MM.1S (cell line): Measurements from ENCODE around the gene ARHGAP4.

Source experiments
- DNase-seq: peaks from one replicate; pipeline ENCODE4 v3.0.0-alpha.2; 2015
- H2AFZ ChIP-seq: fragments of 300-600 bp; sonication (generic); 2 replicates; pipeline ENCODE4 v1.6.0; 2016; ENCODE audit warnings: antibody characterized with exemption, low read length
- H3F3A ChIP-seq: fragments of 300-600 bp; sonication (generic); 2 replicates; pipeline ENCODE4 v1.6.1; 2016; ENCODE audit warnings: mild to moderate bottlenecking, antibody characterized with exemption, low read length, moderate library complexity, mixed read lengths; ENCODE audit not compliant: insufficient read depth
- H3K27ac ChIP-seq: fragments of 300-600 bp; sonication (generic); 2 replicates; pipeline ENCODE4 v1.5.1; 2016; ENCODE audit warnings: mild to moderate bottlenecking, low read length
- H3K27me3 ChIP-seq: fragments of 300-600 bp; sonication (generic); replicated peaks from 2 replicates; pipeline ENCODE4 v1.6.0; 2016; ENCODE audit warnings: low read length; ENCODE audit not compliant: insufficient read depth
- H3K36me3 ChIP-seq: fragments of 300-600 bp; sonication (generic); replicated peaks from 2 replicates; pipeline ENCODE4 v1.6.1; 2016; ENCODE audit warnings: mild to moderate bottlenecking, low read length, mixed read lengths; ENCODE audit not compliant: insufficient read depth
- H3K4me1 ChIP-seq: fragments of 300-600 bp; sonication (generic); 2 replicates; pipeline ENCODE4 v1.6.1; 2016; ENCODE audit warnings: low read length, mixed read lengths
- H3K4me2 ChIP-seq: fragments of 300-600 bp; sonication (generic); 2 replicates; pipeline ENCODE4 v1.6.0; 2016; ENCODE audit warnings: low read depth, low read length
- H3K4me3 ChIP-seq: fragments of 300-600 bp; sonication (generic); 2 replicates; pipeline ENCODE4 v1.5.1; 2016; ENCODE audit warnings: low read length, mixed read lengths
- H3K79me2 ChIP-seq: fragments of 300-600 bp; sonication (generic); 2 replicates; pipeline ENCODE4 v1.6.1; 2016; ENCODE audit warnings: mixed run types, low read length, mixed read lengths
- H3K9ac ChIP-seq: fragments of 300-600 bp; sonication (generic); 2 replicates; pipeline ENCODE4 v1.6.1; 2016; ENCODE audit warnings: low read length, mixed read lengths
- H3K9me2 ChIP-seq: fragments of 300-600 bp; sonication (generic); replicated peaks from 2 replicates; pipeline ENCODE4 v1.6.1; 2016; ENCODE audit warnings: mild to moderate bottlenecking, low read length, mixed read lengths; ENCODE audit not compliant: insufficient read depth
- H3K9me3 ChIP-seq: fragments of 300-600 bp; sonication (generic); replicated peaks from 2 replicates; pipeline ENCODE4 v1.6.1; 2016; ENCODE audit warnings: mild to moderate bottlenecking, low read length, mixed read lengths; ENCODE audit not compliant: insufficient read depth
- H4K20me1 ChIP-seq: fragments of 300-600 bp; sonication (generic); 2 replicates; pipeline ENCODE4 v1.6.1; 2016; ENCODE audit warnings: mild to moderate bottlenecking, low read length, moderate library complexity, mixed read lengths; ENCODE audit not compliant: insufficient read depth
- EZH2 ChIP-seq: fragments of 300-600 bp; sonication (generic); optimal IDR thresholded peaks from 2 replicates; pipeline ENCODE3; 2017; ENCODE audit warnings: low read depth, mild to moderate bottlenecking, antibody characterized with exemption, low read length, mixed read lengths
- EZH2phosphoT487 ChIP-seq: fragments of 300-600 bp; sonication (generic); IDR thresholded peaks from 2 replicates; pipeline ENCODE4 v1.6.1; 2018; ENCODE audit warnings: antibody characterized with exemption, low read length
- TF ChIP-seq, protein P1 (sequence below): fragments of 300-600 bp; sonication (generic); IDR thresholded peaks from 2 replicates; pipeline ENCODE4 v1.5.1; 2016; ENCODE audit warnings: antibody characterized with exemption, low read length, mixed read lengths

The ARHGAP4 gene

DNA sequence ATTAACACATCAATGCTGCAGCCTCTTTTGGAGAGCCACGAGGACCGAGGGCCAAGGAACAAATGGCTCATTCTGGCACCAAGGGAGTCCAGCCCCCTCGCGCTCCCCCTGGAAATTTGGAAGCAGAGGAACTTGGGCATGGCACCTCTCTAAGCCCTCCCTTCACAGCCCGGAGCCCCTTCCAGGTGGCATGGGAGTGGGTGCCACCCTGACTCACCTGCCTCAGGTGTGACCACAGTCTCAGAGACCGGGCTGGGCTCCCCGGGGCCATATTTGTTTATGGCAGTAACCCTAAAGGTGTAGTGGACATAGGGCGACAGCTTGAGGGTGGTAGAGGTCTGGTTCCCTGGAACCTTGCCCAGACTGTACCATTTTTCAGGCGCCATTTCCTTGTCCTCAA lies 58.9 kb downstream of the ARHGAP4 start:
- Histone ChIP-seq H3K9me3 (no peaks in the 10 kb centered on the region), H3F3A (no peaks in the 10 kb centered on the region), H3K4me3 (no peak overlapping the region), H3K4me1 (no peaks in the 10 kb centered on the region), H3K9me2 (no peaks in the 10 kb centered on the region), H3K27me3 (peaks cover 55% of the 10 kb centered on the region), H3K9ac (no peak overlapping the region), H4K20me1 (no peaks in the 10 kb centered on the region), H2AFZ (no peak overlapping the region), H3K27ac (no peak overlapping the region), H3K4me2 (no peak overlapping the region), H3K36me3 (no peaks in the 10 kb centered on the region), H3K79me2 (no peaks in the 10 kb centered on the region)
- no peak for DNase-seq
- no peak for TF ChIP-seq EZH2phosphoT487

DNA sequence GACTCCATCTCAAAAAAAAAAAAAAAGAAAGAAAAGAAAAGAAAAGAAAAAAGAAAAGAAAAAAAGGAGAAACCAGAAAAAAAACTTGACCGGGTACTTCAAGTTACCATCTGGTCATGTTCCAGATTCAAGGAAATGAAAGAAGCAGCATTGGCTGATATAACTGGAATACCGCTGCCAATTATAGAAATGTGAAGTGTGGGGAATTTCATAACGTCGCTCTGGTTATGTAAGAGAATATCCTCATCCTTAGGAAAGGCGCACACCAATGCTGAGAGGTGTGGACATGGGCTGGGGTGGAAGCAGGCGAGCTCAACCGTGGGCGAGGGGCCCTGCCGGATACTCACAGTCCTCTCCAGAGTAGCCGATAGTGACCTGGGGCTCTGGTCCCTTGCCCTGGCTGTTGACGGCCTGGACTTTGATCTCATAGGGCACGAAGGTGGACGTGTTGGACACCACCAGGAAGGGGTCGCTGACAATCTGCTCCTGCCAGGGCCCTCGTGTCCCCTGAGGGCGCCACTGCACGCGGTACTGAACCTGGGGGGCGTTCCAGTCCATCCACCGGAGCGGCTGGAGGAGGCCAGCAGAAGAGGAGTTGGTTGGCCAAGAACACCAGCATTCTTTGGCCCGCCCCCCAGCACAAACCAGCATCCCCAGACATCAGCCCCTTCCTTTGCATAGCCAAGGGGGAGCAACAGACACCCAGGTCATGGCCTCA lies 59.6 kb downstream of the ARHGAP4 start:
- Histone ChIP-seq H3K79me2 (no peaks in the 10 kb centered on the region), H3K9ac (no peak overlapping the region), H3F3A (no peaks in the 10 kb centered on the region), H3K4me3 (no peak overlapping the region), H3K27me3 (peaks cover 53% of the 10 kb centered on the region), H3K4me1 (no peaks in the 10 kb centered on the region), H3K4me2 (no peak overlapping the region), H3K9me3 (no peaks in the 10 kb centered on the region), H3K27ac (no peak overlapping the region), H3K36me3 (no peaks in the 10 kb centered on the region), H2AFZ (no peak overlapping the region), H3K9me2 (no peaks in the 10 kb centered on the region), H4K20me1 (no peaks in the 10 kb centered on the region)
- DNase-seq: no peak
- no peak for TF ChIP-seq EZH2phosphoT487
- TF ChIP-seq, protein P1, sequence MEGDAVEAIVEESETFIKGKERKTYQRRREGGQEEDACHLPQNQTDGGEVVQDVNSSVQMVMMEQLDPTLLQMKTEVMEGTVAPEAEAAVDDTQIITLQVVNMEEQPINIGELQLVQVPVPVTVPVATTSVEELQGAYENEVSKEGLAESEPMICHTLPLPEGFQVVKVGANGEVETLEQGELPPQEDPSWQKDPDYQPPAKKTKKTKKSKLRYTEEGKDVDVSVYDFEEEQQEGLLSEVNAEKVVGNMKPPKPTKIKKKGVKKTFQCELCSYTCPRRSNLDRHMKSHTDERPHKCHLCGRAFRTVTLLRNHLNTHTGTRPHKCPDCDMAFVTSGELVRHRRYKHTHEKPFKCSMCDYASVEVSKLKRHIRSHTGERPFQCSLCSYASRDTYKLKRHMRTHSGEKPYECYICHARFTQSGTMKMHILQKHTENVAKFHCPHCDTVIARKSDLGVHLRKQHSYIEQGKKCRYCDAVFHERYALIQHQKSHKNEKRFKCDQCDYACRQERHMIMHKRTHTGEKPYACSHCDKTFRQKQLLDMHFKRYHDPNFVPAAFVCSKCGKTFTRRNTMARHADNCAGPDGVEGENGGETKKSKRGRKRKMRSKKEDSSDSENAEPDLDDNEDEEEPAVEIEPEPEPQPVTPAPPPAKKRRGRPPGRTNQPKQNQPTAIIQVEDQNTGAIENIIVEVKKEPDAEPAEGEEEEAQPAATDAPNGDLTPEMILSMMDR: no peak
- TF ChIP-seq EZH2: no peak

DNA sequence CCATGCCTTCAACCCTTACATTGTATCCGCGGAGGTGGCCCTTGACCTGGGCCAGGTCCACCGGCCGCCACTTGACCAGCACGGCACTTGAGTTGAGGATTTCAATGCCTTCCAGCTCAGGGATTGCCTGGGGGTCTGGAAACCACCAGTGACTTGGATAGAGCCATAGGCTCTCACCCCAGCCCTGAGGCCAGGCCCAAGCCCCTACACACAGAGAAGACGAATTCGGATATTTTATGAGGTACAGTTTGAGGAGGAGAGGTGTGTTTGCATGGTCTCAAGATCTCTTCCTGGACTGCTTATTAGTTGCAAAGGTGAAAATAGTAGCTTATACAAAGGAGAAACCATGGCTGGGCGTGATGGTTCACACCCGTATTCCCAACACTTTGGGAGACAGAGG lies 60.4 kb downstream of the ARHGAP4 start:
- Histone ChIP-seq H3K9me2 (no peaks in the 10 kb centered on the region), H3K9ac (no peak overlapping the region), H4K20me1 (no peaks in the 10 kb centered on the region), H2AFZ (no peak overlapping the region), H3K27me3 (peaks cover 59% of the 10 kb centered on the region), H3K4me3 (no peak overlapping the region), H3F3A (no peaks in the 10 kb centered on the region), H3K27ac (no peak overlapping the region), H3K4me1 (no peaks in the 10 kb centered on the region), H3K79me2 (no peaks in the 10 kb centered on the region), H3K9me3 (no peaks in the 10 kb centered on the region), H3K36me3 (no peaks in the 10 kb centered on the region), H3K4me2 (no peak overlapping the region)
- no peak for DNase-seq
- TF ChIP-seq, protein P1: no peak
- TF ChIP-seq EZH2: no peak
- TF ChIP-seq EZH2phosphoT487: no peak

DNA sequence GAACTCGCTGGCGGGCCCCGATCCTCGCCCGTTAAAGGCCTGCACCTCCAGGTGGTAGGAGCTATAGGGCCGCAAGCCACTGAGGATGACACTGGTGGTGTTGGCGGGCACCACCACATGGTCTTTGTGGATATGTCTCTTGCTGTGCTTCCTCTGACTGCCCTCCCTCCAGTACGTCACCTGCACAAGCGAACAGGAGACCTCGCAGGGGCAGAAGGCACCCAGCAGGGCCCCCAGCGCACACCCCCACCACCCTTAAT lies 60.8 kb downstream of the ARHGAP4 start:
- Histone ChIP-seq H4K20me1 (no peaks in the 10 kb centered on the region), H3K9ac (no peak overlapping the region), H3K4me3 (no peak overlapping the region), H3K27me3 (peaks cover 59% of the 10 kb centered on the region), H3F3A (no peaks in the 10 kb centered on the region), H2AFZ (no peak overlapping the region), H3K79me2 (no peaks in the 10 kb centered on the region), H3K36me3 (no peaks in the 10 kb centered on the region), H3K4me2 (no peak overlapping the region), H3K4me1 (no peaks in the 10 kb centered on the region), H3K27ac (no peak overlapping the region), H3K9me3 (no peaks in the 10 kb centered on the region), H3K9me2 (no peaks in the 10 kb centered on the region)
- DNase-seq: no peak
- TF ChIP-seq EZH2phosphoT487: no peak
- TF ChIP-seq EZH2: no peak
- TF ChIP-seq, protein P1: no peak
